Left renal cortex interstitium (tissue), 4 donors: ENCODE measurements around the gene SNX7. TPM values are rescaled to one million over a fixed set of nuclear protein-coding genes. Genes with fewer than 3 reads are reported as not detected.
A peak's percentile ranks its signal among the peaks of the same experiment; 100 is the strongest.

Experiments used
- DNase-seq, 4 donors: peaks; one replicate each; pipeline ENCODE4 v3.0.0-alpha.2; 2013; ENCODE audit warnings: low read depth in 4 of 4, low spot score in 2 of 4, missing footprints in 1 of 4
- polyA plus RNA-seq, 4 donors: library from polyadenylated mRNA; unstranded; fragments of 120-200 nt; gene quantifications; one replicate each; pipeline ENCODE4 v1.2.1, GENCODE V29; 2013; ENCODE audit not compliant: insufficient read length in 4 of 4

SNX7 gene
- polyA plus RNA-seq, 4 donors, result 27.5 to 47.0 (median 38.2) TPM

GRCh38 chr1:98763488-98764150 lies 102.1 kb downstream of the SNX7 start:
- no peak for DNase-seq

GRCh38 chr1:98764485-98764884 lies 103.0 kb downstream of the SNX7 start:
- DNase-seq, result no peak

DNA sequence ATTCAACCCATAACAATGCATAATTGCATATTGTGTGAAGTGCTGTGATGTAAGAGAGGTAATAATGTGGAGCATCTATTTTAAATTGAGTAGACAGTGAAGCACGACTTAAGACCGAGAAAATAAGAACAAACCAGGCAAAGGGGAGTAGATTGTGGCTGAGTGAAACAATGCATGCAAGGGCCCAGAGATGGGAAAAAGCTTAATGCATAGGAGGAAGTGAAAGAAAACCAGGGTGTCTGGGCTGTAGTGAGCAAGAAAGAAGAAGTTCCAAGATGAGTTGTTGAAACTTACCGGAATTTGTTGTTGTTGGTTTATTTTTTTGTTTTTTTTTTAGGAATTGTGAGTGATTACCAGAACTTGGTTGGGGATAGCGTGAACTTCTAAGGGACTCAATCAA lies 104.7 kb downstream of the SNX7 start:
- no peak for DNase-seq

GRCh38 chr1:98769162-98769561 lies 107.6 kb downstream of the SNX7 start:
- no peak for DNase-seq

DNA sequence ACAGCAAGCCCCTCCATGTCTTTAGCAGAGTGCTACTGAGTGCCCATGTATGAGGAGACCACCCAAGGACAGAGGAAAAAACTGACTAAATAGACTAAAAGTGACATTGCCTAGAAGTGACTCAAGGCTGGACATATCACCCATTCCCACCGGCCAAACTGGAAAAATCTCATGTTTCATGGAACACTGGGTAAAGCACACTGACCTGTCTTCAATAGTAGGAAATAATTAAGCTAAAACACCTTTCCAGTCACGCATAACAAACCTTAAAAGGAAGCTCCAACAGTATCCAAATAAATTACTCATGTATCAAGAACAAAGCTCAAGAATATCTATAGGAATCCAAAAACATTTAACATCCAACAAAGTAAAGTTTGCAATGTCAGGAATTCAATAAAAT lies 120.4 kb downstream of the SNX7 start:
- DNase-seq, result no peak

- no peak for DNase-seq
Measured at GRCh38 chr1:98783821-98784220, 122.3 kb downstream of the SNX7 start.

DNA sequence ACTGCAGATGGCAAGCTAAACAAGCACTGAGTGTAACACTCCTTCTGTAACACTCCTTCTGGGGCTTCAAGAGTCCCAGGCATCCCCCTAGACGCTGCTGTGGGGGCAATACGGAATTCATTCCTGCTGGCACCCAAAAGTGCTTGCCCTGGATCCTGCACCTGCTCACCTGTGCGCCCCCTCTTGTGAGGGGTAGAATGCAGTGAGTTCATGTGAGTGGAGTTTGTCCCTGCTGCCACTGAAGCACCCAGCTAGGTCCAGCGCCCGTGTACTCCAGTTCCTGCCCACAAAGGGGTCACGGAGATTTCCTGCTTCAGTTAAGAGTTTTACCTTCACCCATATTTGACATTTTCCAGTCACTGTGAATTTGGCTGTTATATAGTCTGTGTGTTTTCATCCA lies 130.0 kb downstream of the SNX7 start:
- DNase-seq, result no peak

- no peak for DNase-seq
Measured at GRCh38 chr1:98792123-98792522, 130.6 kb downstream of the SNX7 start.

GRCh38 chr1:98793136-98793535 lies 131.6 kb downstream of the SNX7 start:
- no peak for DNase-seq

DNA sequence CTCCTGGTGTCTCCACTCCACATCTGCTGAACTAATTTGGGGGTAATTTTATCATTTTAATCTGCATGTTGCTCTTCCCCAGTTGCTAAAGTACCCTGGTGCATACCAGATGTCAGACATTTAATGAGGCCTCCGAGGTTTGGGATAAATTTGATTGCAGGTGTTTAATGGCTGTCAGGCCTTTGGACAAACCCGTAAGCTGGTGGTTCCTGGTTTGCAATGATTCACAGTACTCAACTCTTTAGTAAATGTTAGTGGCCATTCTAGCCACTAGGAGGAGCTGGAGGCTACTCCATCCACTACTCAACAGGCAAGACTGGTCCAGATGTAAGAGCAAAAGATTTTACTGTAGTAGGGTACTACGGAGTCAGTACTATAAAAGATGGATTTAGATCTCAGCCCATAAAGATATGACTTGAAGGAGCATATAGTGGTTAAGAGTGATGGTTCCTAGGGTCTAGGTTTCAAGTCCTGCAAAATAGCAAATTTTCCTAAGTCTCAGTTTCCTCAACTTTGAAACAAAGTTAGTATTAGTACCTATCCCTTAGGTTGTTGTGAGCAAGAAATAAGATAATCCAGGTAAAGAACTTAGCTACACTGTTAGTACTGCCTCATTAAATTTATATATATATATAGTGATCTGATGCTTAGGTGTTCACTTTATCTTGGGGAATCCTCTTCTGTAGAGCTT lies 132.8 kb downstream of the SNX7 start:
- peak; percentile 6 to 56 (median 43) for DNase-seq

- no peak for DNase-seq
Measured at GRCh38 chr1:98796049-98796448, 134.5 kb downstream of the SNX7 start.

GRCh38 chr1:98797506-98797905 lies 136.0 kb downstream of the SNX7 start:
- DNase-seq, result no peak
